ENCODE measurements around the gene AP3B1.
"Not testable (repeated sequence)": the region's sequence is repeated elsewhere in the genome, so short reads cannot be mapped to it uniquely, and the experiment has no call there.

AP3B1 gene

DNA sequence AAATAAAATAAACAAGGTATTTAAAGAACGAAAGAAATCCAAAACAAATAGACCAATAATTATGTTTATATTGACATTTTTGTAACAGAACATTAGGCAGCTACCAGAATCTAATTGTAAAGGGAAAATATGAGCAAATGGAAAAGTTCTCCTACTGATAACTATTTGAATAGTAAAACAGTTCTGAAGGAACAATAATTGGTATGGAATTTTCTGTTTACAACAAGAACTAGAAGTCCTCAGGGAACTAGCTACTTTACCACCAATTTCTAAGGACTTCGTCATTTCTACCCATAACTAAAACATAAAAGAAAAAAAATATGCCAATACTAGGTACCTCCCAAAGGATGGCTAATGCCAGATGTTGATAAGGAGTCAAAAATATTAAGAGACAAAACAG lies 58.5 kb downstream of the AP3B1 start:
- no peak for DNase-seq

DNA sequence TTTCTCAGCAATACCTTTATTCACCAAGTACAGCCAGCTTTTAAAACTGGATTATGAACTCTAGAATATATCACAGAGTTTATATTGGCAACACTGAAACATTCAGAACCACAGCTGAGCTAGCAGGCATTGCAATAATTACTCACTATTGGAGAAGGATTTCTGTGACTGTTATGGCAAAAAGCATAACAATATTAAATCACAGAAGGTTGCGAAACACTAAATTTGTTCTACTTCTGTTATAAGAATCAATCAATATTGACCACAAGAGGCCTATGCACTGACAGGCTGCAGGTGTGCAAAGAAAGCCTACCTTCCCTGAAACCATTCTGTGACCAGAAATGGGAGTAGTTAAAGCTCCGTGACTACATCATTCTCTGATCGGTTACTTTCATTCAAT lies 59.2 kb downstream of the AP3B1 start:
- DNase-seq, result no peak

DNA sequence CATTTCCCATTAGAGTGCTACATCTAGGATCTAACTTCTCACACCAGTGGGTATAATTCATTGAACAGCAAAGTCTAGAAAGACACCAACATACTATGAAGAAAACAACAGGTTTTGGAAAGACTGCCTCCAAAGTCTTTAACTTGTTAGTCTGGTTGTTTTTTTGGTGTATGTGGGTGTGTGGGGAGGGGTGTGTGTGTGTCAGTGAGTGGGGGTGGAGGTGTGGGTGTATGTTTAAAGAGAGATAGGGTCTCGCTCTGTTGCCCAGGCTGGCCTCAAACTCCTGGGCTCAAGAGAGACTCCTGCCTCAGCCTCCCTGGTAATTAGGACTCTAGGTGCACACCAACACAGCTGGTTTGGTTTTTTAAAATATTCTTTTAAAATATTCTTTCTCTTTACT lies 59.7 kb downstream of the AP3B1 start:
- no peak for DNase-seq

DNA sequence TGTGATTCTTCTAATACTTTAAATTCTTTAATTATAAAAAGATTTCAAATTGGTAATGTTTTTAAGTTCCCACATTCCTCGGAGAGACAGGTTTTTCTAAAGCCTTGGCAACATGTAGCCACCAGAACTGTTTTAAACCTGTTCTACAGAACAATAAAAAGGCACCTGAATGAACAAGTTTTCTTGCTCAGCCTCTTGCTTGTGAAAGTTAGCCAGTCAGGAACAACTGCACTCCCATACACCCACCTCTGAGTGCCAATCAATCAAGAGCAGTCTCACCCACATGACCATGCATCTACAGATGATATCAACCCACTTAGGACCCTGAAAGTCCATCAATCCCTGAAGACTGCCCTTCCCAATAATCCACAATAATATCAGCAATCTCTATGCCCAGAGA lies 62.3 kb downstream of the AP3B1 start:
- DNase-seq, result no peak

DNA sequence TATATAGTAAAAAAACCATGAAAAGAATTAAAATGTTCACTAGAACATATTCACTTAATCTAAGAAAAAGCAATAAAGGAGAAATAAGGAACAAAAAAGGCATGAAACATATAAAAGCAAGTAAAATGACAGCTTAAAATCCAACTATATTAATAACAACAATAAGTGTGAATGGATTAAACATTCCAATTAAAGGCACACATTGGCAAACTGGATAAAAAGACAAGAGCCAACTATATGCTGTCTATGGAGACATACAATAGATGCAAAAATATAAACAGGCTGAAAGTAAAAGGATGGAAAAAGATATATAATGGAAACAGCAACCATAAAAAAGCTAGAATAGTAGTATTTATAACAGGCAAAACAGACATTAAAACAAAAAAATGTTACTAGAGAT lies 70.1 kb downstream of the AP3B1 start:
- no peak for DNase-seq

DNA sequence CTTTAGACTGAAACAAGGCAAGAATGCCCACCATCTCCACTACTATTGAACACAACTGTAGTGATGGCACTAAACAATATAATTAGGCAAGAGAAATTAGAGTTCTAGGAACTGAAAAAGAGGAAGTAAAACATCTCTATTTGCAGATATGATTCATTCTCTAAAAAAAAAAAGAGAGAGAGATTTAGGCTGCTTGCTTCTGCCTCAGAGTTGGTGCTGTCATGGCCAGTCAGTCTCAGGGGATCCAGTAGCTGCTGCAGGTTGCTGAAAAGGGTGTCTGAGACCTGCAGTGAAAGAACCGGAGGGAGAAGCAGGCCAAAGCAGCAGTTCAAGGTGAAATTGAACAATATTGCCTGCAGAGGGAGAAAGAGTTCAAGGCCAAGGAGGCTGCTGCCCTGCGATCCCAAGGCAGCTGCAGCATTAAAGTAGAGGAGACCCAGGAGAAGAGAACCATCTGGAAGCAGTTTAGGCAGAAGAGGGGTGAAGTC lies 72.5 kb downstream of the AP3B1 start:
- no peak for DNase-seq

DNA sequence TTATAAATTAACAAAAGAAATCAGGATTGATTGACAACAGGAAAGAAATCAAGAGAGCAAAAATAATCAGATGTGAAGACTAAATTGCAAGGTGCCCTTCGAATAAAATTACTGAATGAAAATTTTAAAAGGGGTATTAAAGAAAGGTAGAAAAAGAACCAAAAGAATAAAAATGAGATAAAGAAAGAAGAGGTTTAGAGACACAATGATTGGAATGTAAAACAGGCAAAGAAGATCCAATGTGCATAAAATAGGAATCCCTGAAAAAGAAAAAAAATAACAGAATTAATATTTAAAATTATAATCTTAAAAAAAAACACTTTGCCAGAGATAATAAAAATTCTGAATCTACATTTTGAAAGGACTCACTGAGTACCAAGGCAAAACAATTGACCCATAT lies 73.0 kb downstream of the AP3B1 start:
- no peak for DNase-seq

DNA sequence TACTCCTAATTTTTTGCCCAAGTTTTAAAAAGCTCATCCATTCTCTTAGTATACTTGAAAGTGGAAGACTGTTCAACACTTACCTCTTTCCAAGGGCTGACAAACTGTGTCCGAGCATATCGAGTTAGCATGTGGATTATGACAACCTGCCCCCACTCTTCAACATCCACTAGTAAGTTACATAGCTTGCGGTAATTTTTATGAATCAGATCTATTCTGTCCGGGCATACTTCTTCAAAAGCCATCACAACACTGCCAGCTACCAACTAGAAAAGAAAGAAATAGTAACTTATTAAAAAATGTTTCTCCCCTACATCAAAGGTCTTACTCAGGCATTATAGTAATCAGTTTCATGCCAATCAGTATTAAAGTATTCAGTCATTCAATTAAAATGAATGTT lies 78.5 kb downstream of the AP3B1 start:
- DNase-seq, result no peak

DNA sequence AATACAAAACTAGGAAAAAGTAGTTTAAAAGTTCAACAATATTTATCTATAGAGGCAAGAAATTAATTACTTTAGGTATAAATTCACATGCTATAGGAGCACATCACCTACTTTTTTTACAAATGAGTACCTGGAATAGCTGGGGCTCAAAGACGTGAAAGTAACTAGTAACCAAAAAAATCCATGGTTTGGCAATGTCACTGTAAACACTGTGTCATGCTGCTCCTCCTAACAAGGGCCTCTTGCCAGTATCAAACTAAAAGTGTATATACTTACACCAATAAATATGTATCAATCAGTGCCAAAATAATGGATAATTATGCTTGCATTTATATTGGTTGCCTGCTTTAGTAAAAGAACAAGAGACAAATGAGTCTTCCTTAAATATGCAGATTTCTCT lies 78.9 kb downstream of the AP3B1 start:
- DNase-seq, result no peak

DNA sequence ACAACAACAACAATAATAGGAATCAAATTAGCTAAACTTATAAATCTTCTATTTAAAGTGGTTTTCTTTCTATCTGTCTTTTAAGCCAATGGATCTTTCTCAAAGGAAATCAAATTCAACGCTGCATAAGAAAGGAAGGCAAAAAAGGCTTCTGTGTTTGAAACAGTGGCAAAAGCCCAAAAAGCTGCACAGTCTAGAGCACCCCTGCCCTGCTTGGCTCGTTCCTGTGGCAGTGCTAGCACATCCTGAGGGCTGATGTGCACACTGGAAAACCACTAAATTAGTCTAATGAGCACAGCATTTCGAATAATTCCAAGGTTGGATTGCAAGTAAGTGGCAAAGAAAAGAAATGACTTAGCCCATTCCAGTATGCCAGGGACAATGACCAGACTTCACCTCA lies 80.7 kb downstream of the AP3B1 start:
- DNase-seq, result no peak

DNA sequence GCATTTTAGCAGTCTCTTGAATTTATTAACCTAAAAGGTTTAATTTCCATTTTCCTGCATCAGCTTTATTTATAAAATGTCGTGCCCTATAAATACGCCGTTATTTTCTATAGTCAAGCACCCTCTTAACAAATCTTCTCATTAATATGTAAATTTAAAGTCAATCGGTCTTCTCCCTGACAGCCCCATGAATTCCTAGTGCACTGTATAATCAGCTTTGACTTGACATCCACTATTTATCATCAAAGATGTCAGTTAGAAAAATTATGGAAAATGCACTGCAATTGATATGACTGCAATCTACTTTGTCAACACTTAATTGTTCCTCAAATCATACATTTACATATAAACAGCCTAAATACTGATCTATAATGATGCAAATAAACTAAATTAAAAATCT lies 83.4 kb downstream of the AP3B1 start:
- DNase-seq, result no peak

DNA sequence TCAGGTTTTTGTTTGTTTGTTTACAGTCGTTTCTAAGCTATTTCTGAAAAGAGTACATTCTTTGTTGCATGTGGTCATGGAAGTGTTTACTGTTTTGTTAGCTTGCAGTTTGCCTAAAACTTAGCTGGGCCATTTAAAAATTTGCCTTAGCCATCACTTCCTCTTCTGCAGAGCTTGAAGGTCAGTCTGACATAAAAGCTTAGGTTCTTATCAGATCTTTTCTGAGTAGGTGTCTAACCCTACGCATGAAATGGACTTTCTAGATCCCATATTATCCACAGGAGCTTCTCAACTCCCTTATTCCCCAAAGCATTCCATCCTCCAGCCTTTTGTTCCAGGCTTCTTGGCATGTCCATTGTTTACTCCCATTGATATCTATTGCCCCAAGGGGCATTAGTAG lies 90.3 kb downstream of the AP3B1 start:
- DNase-seq, result no peak

DNA sequence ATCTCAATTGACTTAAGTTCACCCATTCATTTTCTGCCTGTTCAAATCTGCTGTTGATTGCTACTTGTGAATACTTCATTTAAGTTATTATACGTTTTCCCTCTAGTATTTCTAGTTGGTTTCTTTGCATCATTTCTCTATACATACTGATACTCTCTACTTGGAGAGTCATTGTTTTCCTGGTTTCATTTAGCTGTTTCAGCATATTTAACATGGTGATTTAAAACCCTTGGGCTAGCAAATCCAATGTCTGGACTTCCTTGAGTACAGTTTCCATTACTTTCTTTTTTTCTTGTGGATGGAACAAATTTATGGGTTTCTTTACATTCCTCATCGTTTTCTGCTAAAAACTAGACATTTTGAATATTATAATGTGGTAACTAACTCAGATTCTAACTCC lies 90.7 kb downstream of the AP3B1 start:
- DNase-seq, result no peak

DNA sequence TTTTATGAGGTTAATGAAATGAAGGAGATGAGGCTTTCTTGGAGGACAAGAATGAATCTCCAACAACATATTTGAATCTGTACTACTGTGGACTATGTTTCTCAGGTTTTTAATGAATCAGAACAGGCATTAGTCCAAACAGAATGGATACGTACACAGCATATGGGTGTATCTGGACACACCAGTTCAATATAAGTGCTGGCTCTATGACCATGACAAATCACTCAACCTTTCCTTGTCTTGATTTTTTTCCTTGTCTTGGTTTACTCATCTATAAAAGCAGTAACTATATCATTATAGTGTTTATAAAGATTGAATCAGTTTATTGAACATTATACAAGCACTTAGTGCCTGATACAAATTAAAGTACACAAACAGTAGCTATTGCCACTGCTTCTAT lies 104.1 kb downstream of the AP3B1 start:
- no peak for DNase-seq

DNA sequence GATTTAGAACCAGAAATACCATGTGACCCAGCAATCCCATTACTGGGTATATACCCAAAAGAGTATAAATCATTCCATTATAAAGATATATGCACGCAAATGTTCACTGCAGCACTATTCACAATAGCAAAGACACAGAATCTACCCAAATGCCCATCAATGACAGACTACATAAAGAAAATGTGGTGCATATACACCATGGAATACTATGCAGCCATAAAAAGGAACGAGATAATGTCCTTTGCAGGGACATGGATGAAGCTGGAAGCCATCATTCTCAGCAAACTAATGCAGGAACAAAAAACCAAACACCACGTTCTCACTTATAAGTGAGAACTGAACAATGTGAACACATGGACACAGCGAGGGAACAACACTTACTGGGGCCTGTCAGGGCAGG lies 105.8 kb downstream of the AP3B1 start:
- not testable (repeated sequence) for DNase-seq

DNA sequence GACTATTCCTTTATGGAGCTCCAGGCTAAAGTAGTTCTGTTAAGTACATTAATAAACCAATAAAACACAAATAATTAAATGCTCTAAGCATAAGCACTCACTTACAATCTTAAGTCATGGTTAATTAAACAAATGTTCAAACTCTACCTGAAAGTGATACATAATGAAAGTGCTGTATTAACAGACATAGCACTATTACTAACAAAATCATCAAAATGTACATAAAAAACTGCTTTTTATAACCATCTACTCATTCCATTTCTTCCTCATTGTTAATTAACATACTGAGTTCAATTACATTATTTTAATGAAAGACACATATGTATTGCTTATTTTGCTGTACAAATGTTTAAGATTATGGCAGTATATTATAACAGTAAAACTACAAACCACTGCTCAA lies 107.3 kb downstream of the AP3B1 start:
- no peak for DNase-seq

DNA sequence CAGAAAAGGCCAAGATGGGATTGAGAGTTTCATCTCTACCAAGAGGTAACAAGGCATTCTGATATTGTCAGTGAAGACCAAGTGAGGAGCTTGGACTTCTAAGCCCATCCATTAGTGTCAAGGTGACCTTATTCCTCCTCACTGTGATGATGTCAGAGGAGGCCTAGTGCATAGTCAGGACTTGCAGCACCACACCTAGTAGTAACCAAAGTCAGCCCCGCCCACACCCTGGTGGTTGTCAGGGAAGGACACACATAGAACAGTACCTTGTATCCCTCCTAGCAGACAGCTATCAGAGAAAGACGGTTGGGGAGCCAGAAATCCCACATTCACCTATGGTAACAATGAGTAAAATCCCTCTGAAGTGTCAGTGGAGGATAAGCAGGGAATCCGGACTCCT lies 111.7 kb downstream of the AP3B1 start:
- no peak for DNase-seq

DNA sequence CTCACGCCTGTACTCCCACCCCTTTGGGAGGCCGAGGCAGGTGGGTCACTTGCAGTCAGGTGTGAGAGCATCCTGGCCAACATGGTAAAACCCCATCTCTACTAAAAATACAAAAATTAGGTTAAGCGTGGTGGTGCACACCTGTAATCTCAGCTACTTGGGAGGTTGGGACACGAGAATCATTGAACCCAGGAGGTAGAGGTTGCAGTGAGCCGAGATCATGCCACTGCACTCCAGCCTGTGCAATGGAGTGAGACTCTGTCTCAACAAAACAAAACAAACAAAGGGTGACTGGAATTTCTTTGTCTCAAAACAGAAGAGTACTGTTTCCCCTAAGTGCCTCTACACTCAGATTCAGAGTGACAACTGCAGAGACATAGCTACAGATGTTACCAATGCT lies 116.1 kb downstream of the AP3B1 start:
- DNase-seq, result no peak

DNA sequence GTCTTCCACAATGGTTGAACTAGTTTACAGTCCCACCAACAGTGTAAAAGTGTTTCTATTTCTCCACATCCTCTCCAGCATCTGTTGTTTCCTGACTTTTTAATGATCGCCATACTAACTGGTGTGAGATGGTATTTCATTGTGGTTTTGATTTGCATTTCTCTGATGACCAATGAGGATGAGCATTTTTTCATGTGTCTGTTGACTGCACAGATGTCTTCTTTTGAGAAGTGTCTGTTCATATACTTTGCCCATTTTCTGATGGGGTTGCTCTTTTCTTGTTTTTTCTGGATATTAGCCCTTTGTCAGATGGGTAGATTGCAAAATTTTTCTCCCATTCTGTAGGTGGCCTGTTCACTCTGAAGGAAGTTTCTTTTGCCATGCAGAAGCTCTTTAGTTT lies 124.2 kb downstream of the AP3B1 start:
- not testable (repeated sequence) for DNase-seq

DNA sequence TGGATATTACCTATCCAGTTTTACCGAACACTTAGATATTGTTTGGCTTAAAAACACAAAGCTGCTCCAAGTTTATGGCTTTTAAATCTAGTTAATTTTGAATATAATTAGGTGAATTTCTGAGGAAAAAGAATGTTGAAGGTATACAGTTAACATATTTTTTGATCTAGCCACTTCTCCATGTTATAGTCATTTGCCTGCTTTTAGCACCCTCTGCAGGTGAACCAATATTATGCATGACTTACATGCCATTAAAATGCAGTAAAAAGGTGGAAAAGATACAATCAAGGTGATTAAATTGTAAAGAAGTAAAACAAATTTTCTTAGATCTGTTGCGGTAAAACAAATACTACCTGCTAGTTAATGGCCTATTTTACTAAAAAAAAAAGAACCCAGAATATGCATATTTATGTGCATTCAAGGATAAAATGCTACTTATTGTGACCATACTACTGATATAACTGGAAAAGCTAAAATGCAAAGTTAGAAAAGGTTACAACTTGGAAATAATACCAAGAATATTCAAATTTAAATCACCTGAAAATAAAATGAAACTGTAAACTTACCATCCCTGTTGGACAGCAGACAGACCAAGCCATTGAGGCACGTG lies 132.1 kb downstream of the AP3B1 start:
- DNase-seq, result no peak

DNA sequence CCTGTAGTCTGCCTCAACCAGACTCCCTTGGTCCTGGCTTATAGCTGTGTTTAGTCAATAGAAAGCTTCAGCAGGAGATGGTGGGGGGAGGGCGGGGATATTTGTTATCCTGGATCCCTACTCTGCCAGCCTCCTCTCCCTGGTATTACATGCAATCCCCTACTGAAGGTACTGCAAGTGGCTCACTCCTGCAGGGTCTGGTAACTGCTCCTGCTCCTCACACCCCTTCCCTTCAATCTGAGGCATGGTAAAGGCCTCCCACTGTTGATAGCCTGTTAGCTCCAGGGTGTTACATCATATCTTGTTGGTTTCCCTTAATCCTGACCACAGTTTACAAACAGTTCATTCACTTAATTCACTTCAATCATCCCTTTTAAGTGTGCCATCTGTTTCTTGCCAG lies 137.5 kb downstream of the AP3B1 start:
- DNase-seq, result no peak

DNA sequence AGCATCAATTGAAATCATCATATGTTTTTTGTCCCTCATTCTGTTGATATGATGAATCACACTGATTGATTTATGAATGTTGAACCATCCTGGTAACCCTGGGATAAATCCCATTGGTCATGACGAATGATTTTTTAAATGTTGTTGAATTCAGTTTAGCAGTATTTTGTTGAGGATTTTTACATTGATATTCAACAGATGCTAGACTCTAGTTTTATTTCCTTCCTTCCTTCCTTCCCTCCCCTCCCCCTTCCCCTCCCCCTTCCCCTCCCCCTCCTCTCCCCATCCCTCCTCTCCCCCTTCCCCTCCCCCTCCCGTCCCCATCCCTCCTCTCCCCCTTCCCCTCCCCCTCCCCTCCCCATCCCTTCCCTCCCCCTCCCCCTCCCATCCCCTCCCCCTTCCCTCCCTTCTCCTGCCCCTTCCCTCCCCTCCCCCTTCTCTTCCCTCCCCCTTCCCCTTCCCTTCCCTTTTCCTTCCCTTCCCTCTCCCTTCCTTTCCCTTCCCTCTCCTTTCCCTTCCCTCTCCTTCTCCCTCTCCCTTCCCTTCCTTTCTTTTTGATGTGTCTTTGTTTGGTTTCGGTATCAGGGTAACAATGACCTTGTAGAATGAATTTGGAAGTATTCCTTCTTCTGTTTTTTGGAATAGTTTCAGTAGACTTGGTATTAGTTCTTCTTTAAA lies 142.8 kb downstream of the AP3B1 start:
- no peak for DNase-seq

DNA sequence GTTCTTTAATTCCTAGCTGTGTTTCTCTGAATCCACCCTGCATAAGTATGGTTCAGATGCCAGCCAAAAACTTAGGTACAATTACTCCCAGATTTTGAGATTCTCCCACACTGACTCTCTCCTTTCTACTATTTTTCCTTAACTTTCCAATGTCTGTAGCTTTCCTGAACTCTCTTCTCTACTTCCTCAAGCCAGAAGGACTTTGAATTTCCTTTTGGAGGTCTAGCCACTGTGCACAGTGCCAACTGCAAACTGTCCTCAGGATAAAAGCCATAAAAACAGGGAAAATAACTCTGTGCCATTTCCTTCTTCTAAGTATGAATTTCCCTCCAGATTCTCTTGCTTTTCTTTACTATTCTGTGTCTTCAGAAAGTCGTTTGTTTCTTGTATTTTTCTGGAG lies 157.2 kb downstream of the AP3B1 start:
- DNase-seq, result no peak

DNA sequence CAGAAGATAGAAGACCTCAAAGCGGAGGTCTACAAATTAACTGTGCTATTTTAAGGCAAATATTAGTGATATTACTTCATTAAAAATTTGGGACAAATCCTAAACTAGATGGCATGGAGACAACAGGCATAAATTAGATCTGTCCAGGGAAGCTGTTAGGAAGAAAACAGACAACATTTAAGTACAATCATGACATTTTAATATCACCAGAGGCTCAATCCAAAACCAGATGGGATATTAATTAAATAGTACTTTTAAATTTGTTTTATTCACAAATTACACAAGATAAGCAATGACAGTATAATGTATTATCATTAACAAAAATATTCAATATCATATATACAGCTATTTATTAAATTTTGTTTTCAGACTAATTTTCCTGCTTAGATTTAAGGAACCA lies 161.1 kb downstream of the AP3B1 start:
- DNase-seq, result no peak

DNA sequence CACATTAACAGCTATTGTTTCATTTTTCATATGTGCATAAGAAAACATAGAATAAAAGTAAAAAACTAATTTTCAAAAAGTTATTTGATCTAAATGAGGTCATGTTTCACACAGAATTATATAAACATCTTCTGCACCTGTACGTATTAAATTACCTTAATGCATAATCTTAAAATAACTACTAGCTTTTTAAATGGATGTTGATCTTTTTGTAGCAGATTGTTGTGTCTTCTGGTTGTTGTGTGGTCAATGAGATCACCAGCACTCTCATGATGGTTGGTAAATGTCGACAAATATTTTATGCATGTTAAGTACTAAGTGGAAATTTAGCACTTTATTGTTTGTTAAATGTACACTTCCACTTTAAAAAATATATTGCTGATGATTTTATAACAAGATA lies 162.0 kb downstream of the AP3B1 start:
- DNase-seq, result no peak

Data from activated gamma-delta T cell (primary cell).